ENCODE measurements around the gene UPP1. TPM values are rescaled to one million over a fixed set of nuclear protein-coding genes. Genes with fewer than 3 reads are reported as not detected.
"Not testable (repeated sequence)": the region's sequence is repeated elsewhere in the genome, so short reads cannot be mapped to it uniquely, and the experiment has no call there.

The UPP1 gene
- total RNA-seq, 1 donor from 2014 or later, result 24.3 TPM

DNA sequence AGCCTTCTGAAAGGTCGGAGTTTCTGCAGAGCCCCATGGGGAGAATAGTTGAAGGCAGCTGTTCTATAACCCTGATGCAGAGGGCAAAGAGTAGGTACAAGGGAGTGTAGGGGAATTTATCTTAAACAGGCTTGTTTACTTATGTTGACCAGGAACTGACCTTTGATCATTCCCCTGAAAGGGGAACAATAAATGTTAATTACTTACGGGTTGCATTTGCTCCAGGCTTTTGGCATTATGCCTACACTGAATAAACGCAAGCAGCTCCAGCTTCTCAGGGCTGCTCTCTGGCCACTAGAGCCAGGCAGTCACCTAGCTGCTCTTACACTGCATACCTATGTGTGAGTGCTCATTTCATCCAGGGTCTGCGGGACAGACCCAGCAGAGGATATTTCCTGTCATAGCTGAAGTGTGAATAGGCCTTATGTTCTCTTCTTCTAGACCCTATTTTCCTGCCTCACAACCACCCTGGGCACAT lies 55.3 kb downstream of the UPP1 start:
- DNase-seq (ENCODE audit: low spot score), result no peak
- intact Hi-C loops (cut with DNase I), result no loop called here
- peak; percentile 24 for ATAC-seq

DNA sequence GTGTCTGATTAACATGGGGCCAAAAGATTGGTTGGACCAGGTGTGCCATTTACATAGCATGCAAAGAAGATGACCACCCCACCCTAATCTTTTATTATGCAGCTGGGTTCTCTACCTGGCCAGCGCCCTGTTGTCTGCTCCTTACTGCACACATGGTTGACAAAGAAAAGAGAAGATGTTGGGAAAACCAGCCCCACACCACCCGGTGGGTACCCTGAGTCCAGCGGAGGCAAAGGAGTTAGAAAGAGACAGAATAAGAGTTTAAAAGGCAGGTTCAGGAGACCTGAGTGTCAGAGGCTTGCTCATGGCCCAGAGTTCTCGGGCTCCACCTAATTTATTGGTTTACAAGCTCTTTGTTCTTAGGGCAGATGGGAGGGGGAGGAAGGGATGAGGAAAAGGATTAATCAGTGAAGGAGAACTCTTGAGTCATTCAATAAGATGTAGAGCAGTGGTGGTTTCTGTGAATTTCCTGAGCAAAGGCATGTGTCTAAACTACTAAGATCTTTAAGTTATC lies 58.1 kb downstream of the UPP1 start:
- ATAC-seq (no peak), DNase-seq (ENCODE audit: low spot score) (no peak)
- intact Hi-C loops (cut with DNase I), result no loop called here

DNA sequence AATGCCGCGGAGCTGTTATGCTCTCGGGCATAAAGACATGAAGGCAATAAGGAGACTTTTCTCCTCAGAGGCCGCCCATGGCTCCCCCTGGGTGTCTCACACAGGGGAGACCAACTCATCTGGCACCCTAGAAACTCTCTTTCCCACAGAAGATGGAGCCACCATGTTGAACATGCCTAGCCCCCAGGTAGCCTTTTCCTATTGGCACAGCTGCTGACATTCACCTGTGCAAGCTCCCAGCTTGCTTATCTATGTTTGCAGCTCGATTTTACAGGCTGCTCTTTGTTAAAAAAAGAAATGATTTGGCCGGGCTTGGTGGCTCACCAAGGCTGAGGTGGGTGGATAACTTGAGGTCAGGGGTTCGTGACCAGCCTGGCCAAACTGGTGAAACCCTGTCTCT lies 58.6 kb downstream of the UPP1 start:
- DNase-seq (ENCODE audit: low spot score); ATAC-seq; intact Hi-C loops (cut with DNase I): not testable (repeated sequence)

DNA sequence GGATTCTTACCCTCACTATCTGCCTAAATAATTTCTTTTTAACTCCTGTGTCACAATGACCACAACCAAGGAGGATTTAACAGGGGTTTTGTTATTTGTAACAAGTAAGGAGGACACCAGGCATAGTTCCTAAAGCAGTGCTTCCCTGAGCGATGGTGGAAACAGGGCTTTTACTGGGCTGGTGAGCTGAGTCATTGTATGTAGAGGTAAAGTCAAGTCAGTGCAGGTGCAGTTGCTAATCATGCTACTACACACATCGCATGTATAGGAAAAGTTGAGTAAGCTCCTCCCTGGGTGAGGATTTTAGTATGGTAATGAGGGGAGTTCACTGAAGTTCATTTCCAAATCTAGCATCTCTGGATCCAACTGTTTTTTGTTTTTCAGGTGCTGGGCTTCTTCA lies 59.2 kb downstream of the UPP1 start:
- DNase-seq (ENCODE audit: low spot score) (no peak), ATAC-seq (no peak)
- intact Hi-C loops (cut with DNase I), result no loop called here

DNA sequence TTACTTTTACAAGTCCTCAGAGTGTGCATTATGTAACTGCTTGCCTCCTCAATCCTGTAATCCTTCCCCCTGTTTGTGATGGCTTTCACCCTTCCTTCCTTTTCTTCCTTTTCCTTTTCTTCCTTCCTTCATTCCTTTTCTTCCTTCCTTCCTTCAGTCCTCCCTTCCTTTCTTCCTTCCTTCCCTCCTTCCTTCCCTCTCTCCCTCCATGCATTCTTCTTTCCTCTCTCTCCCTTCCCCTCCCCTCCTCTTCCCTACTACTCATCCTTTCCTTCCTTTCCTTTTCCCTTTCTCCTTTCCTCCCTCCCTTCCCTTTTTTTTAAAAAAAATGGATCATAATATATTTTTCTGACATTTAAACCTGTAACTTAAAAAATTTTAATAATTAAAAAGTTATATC lies 60.0 kb downstream of the UPP1 start:
- no peak for ATAC-seq

DNA sequence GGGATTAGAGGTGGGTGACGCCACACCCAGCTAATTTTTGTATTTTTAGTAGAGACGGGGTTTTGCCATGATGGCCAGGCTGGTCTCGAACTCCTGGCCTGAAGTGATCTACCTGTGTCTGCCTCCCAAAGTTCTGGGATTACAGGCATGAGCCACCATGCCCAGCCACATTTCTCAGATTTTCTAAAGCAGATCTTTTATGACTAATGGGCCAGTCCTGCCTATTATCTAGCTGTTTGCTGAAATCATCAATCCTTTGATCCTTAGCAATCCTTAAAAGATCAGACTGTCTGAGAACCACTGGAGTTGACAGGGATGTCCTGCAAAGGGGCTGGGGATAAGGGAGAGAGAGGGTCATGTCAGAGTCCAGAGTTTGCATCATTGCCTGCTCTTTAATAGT lies 61.0 kb downstream of the UPP1 start:
- DNase-seq (ENCODE audit: low spot score) (no peak), ATAC-seq (no peak)
- intact Hi-C loops (cut with DNase I), result no loop called here

More for the DNA sequence above, 60.0 kb downstream of the UPP1 start:
- intact Hi-C loops (cut with DNase I), result no loop called here
- DNase-seq (ENCODE audit: low spot score), result no peak

DNA sequence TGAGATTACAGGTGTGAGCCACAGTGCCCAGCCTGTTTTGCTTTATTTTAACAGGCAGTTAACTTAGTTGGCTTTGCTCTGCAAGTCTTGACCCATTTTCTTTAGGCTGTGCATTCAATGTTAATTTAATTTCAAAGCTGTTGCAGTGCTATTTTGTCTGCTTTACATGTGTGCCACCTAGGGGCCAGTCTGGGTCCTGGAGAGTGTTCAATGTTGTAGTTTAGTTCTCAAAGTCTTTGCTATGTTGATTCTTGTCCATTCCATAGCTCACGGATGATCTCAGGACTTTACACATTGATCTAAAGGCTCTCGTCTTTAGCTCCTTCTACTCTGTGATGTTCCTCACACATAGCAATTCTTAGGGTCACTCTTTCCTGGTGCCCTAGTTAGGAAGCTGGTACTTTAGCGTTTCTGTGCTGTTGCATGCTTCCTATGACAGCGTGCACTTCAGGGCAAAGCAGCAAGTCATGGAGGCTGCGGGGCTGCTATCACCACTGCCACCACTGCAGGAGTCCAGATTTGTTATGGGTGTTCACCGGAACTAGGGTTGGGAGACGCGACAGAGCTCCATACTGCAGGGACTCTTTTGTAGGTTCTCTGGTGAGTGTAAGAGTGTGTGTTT lies 65.8 kb downstream of the UPP1 start:
- ATAC-seq, result no peak
- intact Hi-C loops (cut with DNase I), result no loop called here
- no peak for DNase-seq (ENCODE audit: low spot score)

Other genes with a start within 250 kb of the UPP1 start
- gene PKD1L1, start 140.8 kb upstream of the UPP1 start, total RNA-seq, result 1.5 TPM
- gene HUS1, start 109.7 kb upstream of the UPP1 start, total RNA-seq, result 39.7 TPM
- gene SUN3, start 60.2 kb upstream of the UPP1 start, total RNA-seq, result not detected
- gene C7orf57, start 53.7 kb upstream of the UPP1 start, total RNA-seq, result not detected
- gene ABCA13, start 82.2 kb downstream of the UPP1 start, total RNA-seq, result 7.6 TPM